Parathyroid adenoma (tissue), 2 donors: ENCODE results near the gene ST8SIA2.

Experiments
- H2AFZ ChIP-seq: fragments of 300-600 bp; sonication (generic); one replicate; pipeline ENCODE4 v1.7.0; 2017; ENCODE audit warnings: antibody characterized with exemption, mild to moderate bottlenecking
- H3K27ac ChIP-seq: fragments of 300-600 bp; sonication (generic); one replicate; pipeline ENCODE4 v1.7.0; 2017
- H3K27me3 ChIP-seq: fragments of 300-600 bp; sonication (generic); one replicate; pipeline ENCODE4 v1.7.0; 2017; ENCODE audit warnings: low read length; ENCODE audit not compliant: control insufficient read depth, insufficient read depth
- H3K36me3 ChIP-seq: fragments of 300-600 bp; sonication (generic); one replicate; pipeline ENCODE4 v1.7.0; 2017; ENCODE audit warnings: low read length; ENCODE audit not compliant: control insufficient read depth, insufficient read depth
- H3K4me1 ChIP-seq: fragments of 300-600 bp; sonication (generic); one replicate; pipeline ENCODE4 v1.7.0; 2017; ENCODE audit warnings: control low read depth
- H3K4me2 ChIP-seq: fragments of 300-600 bp; sonication (generic); one replicate; pipeline ENCODE4 v1.7.0; 2017; ENCODE audit warnings: low read length
- H3K4me3 ChIP-seq: fragments of 300-600 bp; sonication (generic); one replicate; pipeline ENCODE4 v1.7.0; 2017; ENCODE audit warnings: low read depth, low read length
- H3K79me2 ChIP-seq: fragments of 300-600 bp; sonication (generic); one replicate; pipeline ENCODE4 v1.7.0; 2017; ENCODE audit warnings: control low read depth
- H3K9ac ChIP-seq: fragments of 300-600 bp; sonication (generic); one replicate; pipeline ENCODE4 v1.7.0; 2017; ENCODE audit warnings: mild to moderate bottlenecking
- H3K9me3 ChIP-seq: fragments of 300-600 bp; sonication (generic); one replicate; pipeline ENCODE4 v1.7.0; 2017; ENCODE audit warnings: low read length; ENCODE audit not compliant: control insufficient read depth
- TF ChIP-seq, protein P1 (sequence below): fragments of 300-600 bp; sonication (generic); IDR thresholded peaks from one replicate; pipeline ENCODE4 v1.7.0; 2017; ENCODE audit warnings: antibody characterized with exemption, mild to moderate bottlenecking
- donor health status: primary hyperparathyroidism.

ST8SIA2 gene

DNA sequence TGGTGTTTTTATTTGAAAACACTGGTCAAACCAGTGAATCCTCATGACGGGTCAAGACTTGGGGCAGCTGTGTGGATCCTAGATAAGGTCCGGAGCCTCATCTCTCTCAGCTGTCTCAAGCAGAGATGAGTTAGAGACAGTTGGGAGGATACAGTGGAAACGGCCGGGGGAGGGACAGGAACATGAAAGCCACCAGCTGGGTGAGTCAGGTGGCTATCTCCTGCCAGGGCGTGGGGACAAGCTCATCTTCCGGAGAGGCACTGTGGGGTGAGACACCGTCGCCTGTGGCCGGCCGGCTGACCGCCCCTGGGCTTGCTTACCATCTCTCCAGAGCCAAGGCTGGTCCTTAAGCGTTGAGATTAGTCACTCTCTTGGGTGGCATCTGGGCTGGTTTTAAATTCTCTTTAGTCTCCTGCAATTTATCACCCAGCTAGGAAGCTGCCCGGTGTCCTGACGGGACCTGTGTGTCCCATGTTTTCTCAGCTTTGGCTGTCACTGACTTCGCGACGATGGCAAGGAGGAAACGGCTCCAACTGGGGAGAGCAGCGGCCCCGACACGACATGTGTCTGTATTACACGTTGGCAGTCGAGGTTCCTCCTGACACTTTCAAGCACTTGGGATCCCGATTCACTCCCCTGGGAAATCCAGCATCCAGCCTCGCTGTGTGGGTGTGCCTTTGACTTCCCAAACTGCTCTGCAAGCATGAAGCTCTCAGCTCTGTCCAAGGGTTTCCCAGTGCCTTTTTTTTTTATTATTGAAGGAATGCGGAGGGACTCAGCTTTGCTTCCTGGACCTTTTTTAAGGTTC, 7.5 kb downstream of the ST8SIA2 start:
- Histone ChIP-seq H2AFZ (no peak overlapping the region), H3K4me3 (no peak overlapping the region), H3K9ac (no peak overlapping the region), H3K27me3 (no peaks in the 10 kb centered on the region), H3K9me3 (no peaks in the 10 kb centered on the region), H3K27ac (no peak overlapping the region), H3K4me2 (no peak overlapping the region), H3K36me3 (no peaks in the 10 kb centered on the region), H3K79me2 (no peaks in the 10 kb centered on the region), H3K4me1 (no peaks in the 10 kb centered on the region)
- TF ChIP-seq, protein P1, sequence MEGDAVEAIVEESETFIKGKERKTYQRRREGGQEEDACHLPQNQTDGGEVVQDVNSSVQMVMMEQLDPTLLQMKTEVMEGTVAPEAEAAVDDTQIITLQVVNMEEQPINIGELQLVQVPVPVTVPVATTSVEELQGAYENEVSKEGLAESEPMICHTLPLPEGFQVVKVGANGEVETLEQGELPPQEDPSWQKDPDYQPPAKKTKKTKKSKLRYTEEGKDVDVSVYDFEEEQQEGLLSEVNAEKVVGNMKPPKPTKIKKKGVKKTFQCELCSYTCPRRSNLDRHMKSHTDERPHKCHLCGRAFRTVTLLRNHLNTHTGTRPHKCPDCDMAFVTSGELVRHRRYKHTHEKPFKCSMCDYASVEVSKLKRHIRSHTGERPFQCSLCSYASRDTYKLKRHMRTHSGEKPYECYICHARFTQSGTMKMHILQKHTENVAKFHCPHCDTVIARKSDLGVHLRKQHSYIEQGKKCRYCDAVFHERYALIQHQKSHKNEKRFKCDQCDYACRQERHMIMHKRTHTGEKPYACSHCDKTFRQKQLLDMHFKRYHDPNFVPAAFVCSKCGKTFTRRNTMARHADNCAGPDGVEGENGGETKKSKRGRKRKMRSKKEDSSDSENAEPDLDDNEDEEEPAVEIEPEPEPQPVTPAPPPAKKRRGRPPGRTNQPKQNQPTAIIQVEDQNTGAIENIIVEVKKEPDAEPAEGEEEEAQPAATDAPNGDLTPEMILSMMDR: no peak

DNA sequence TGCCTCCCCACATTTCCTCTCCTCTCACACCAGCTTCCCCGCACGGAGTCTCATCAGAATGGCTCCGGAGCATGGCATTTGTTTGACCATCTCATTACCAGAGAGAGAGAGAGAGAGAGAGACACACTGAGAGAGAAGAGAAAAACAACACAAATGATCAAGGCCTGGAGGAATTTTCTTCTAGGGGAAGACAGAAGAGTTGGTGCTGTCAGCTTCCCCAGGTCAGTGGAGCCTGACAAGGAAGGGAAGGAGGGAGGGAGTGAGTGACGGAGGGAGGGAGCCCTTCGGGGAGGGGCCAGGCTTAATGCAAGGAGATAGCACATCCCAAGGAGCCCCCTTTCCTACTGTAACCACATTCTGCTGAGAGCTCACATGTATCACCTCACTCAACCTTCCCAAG, 9.1 kb downstream of the ST8SIA2 start:
- Histone ChIP-seq H3K27ac (no peak overlapping the region), H3K79me2 (no peaks in the 10 kb centered on the region), H3K4me3 (no peak overlapping the region), H3K27me3 (no peaks in the 10 kb centered on the region), H2AFZ (no peak overlapping the region), H3K4me2 (no peak overlapping the region), H3K4me1 (no peaks in the 10 kb centered on the region), H3K36me3 (no peaks in the 10 kb centered on the region), H3K9me3 (no peaks in the 10 kb centered on the region), H3K9ac (no peak overlapping the region)
- TF ChIP-seq, protein P1: no peak

DNA sequence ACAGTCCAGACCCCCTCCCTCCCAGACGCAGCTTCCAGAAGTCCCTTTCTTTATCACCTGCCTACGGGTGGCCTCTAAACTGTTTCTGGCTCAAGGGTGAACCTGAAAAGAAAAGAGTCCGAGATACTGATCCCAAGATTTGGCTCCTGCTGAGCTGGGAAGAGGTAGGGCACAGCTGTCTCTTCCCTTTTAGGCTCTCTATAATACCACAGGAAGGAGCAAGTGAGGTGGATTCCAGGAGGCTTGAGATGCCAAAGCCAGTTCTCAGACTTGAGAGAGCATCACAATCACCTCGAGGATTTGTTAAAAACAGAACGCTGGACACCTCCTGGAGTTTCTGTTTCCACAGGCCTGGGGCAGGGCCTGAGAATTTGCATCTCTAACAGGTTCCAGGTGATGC, 12.3 kb downstream of the ST8SIA2 start:
- Histone ChIP-seq H3K4me3 (no peak overlapping the region), H3K36me3 (no peaks in the 10 kb centered on the region), H3K4me2 (no peak overlapping the region), H3K9me3 (no peaks in the 10 kb centered on the region), H3K27ac (no peak overlapping the region), H2AFZ (no peak overlapping the region), H3K9ac (no peak overlapping the region), H3K27me3 (no peaks in the 10 kb centered on the region), H3K4me1 (no peaks in the 10 kb centered on the region), H3K79me2 (no peaks in the 10 kb centered on the region)
- TF ChIP-seq, protein P1: no peak

DNA sequence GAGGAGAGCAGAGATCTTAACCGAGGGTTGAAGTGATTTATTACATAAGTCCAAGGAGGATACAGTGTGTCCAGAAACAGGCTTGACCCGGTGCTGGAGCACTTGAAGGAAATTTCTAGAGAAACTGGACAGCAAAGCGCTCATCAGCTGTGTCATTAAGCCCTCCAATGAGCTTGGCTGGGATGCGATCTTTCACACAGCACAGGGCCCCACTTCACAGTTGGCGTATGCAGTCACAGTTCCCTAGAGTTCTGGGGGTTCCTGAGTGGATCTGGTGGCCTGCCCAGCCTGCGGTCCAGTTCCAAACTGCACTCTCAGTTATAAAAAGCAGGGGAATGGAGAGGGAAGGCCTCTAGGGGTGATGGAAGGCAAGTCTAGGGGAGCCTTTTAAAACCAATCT, 13.6 kb downstream of the ST8SIA2 start:
- TF ChIP-seq, protein P1: no peak
- no peak overlapping the region for H3K4me3 ChIP-seq
- H3K4me1 ChIP-seq: no peaks in the 10 kb centered on the region
- no peak overlapping the region for H3K27ac ChIP-seq
- H3K27me3 ChIP-seq: no peaks in the 10 kb centered on the region
- no peak overlapping the region for H3K4me2 ChIP-seq
- no peak overlapping the region for H2AFZ ChIP-seq
- H3K79me2 ChIP-seq: no peaks in the 10 kb centered on the region
- H3K36me3 ChIP-seq: no peaks in the 10 kb centered on the region
- H3K9ac ChIP-seq: no peak overlapping the region
- H3K9me3 ChIP-seq: no peaks in the 10 kb centered on the region

DNA sequence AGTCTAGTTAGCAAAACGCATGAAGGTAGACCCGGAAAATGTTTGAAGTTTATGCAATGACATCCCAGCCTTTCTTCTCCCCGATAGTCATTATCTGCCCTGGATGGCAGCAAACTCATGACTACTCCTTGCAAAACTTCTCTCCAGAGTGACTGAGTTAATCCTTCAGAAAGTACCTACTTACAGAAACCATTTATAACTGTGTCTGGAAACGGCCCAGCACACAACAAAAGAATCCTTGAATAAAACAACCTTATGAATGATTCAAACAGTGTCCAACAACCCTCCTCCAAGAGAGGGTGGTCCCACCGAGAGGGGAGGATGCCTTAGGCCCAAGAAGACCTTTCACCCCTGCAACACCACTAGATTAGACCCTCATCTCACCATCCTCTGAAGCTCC, 14.2 kb downstream of the ST8SIA2 start:
- no peak overlapping the region for H2AFZ ChIP-seq
- no peak overlapping the region for H3K27ac ChIP-seq
- H3K9me3 ChIP-seq: no peaks in the 10 kb centered on the region
- H3K4me1 ChIP-seq: no peaks in the 10 kb centered on the region
- no peak overlapping the region for H3K9ac ChIP-seq
- H3K79me2 ChIP-seq: no peaks in the 10 kb centered on the region
- no peaks in the 10 kb centered on the region for H3K36me3 ChIP-seq
- no peaks in the 10 kb centered on the region for H3K27me3 ChIP-seq
- no peak overlapping the region for H3K4me3 ChIP-seq
- H3K4me2 ChIP-seq: no peak overlapping the region
- TF ChIP-seq, protein P1: no peak
